Gastrocnemius medialis (tissue), 4 donors: ENCODE measurements around the gene LAMTOR3. TPM values are rescaled to one million over a fixed set of nuclear protein-coding genes. Genes with fewer than 3 reads are reported as not detected.

Source experiments
- ATAC-seq, 2 donors: fragments of 150-250 bp; one replicate each; pipeline ENCODE4 v1.9.1; 2016
- DNase-seq, 2 donors: peaks; one replicate each; pipeline ENCODE4 v3.0.0-alpha.2; 2019
- H3K27ac ChIP-seq, 4 donors: fragments of 200-600 bp; sonication (generic); 1 replicate in 1 of 4; 2 replicates in 3 of 4; pipeline ENCODE4 v1.5.1; 2016 to 2018; ENCODE audit warnings: mild to moderate bottlenecking in 2 of 4, moderate library complexity in 1 of 4
- H3K27me3 ChIP-seq, 3 donors: fragments of 200-600 bp; sonication (generic) in 2 of 3; 1 replicate in 1 of 3; 2 replicates in 2 of 3; pipeline versions ENCODE4 v1.5.1 to v1.6.0; 2016 to 2019; ENCODE audit warnings: mild to moderate bottlenecking in 1 of 3, moderate library complexity in 1 of 3
- H3K36me3 ChIP-seq, 2 donors: fragments of 200-600 bp; sonication (generic) in 1 of 2; one replicate each; pipeline ENCODE4 v1.5.1; 2017 to 2018
- H3K4me1 ChIP-seq, 2 donors: fragments of 200-600 bp; sonication (generic) in 1 of 2; one replicate each; pipeline ENCODE4 v1.5.1; 2016 to 2017; ENCODE audit warnings: mild to moderate bottlenecking in 2 of 2
- H3K4me3 ChIP-seq, 4 donors: fragments of 200-600 bp; sonication (generic) in 3 of 4; 1 replicate in 1 of 4; 2 replicates in 3 of 4; pipeline ENCODE4 v1.5.1; 2016 to 2019; ENCODE audit warnings: mild to moderate bottlenecking in 2 of 4
- H3K9me3 ChIP-seq, 3 donors: fragments of 200-600 bp; sonication (generic) in 2 of 3; 1 replicate in 1 of 3; 2 replicates in 2 of 3; pipeline ENCODE4 v1.5.1; 2016 to 2019
- CTCF ChIP-seq, 5 experiments: fragments of 450-650 bp in 3 of 5; fragments of 200-600 bp in 2 of 5; sonication (generic) in 2 of 5; IDR thresholded peaks in 4 of 5; conservative IDR thresholded peaks in 1 of 5; 1 replicate in 4 of 5; 2 replicates in 1 of 5; pipeline ENCODE4 v1.5.1; 2016 to 2019; ENCODE audit warnings: antibody characterized with exemption in 5 of 5, mild to moderate bottlenecking in 3 of 5, moderate library complexity in 3 of 5
- POLR2A ChIP-seq, 2 donors: fragments of 450-650 bp; IDR thresholded peaks; one replicate each; pipeline ENCODE4 v1.6.1; 2017; ENCODE audit warnings: antibody characterized with exemption in 2 of 2, mild to moderate bottlenecking in 2 of 2, moderate library complexity in 2 of 2
- in situ Hi-C, 4 donors: fragments of 200-750 bp; cut with MboI; loops; one replicate each; pipeline versions ENCODE4 v1.15.0 to v1.8.0; 2017; ENCODE audit warnings: low sequenced_read_pairs in 4 of 4
- intact Hi-C: fragments of 100-400 bp; cut with DNase I; formaldehyde crosslinking; loops from one replicate; pipeline ENCODE4 v1.15.1; 2023; ENCODE audit warnings: low total_unique reads
- total RNA-seq, 4 donors: library from RNA; depleted of rRNA; stranded (reverse); fragments of >200 nt; gene quantifications; one replicate each; pipeline versions ENCODE4 v1.1.0 to v1.2.3, GENCODE V29; 2016

Gene LAMTOR3
- 10 to 100 TPM; 20.8 to 31.1 (median 28.9) TPM for total RNA-seq

DNA sequence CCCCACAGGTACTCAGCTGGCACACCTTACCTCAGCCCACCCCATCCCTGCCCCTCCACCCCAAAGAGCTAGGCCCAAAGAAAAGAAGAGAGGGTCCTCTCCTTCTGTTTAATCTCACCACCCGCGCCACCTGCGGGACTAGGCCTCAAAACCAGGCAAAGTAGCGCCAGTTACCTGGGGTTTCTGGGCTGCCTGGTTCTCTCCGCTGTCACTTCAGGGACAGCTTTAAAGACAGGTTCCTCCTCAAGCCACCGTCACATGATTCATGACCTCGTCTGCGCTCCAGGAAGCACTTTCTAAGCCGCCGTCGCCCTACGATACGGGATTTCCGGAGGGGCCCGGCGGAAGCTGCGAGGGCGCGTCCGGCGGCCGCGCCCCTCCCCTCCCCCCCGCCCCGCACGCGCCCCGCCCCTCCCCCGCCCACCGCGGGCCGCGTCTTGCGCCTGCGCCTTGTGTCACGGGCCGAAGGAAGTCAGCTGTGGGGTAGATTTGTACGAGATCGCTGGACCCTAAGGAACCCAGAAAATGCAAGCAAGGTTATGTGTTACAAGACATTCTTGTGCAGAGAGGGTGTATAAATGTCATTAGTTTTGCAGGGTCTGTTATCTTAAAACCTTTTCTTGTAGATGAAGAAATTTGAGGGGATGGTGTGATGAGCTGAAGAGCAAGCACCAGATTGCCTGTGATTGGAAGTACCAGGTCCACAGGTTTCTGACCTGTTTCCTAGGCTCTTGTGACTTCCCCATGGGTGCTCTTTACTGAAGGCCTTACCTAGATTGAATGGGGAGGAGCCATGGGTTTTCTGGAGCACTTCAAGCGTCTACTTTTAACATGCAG lies at the start of gene LAMTOR3:
TSS of gene LAMTOR3 (minus strand) at position 267 of the 837 bp plus-strand sequence. CDS start 464 bp downstream, outside the sequence.
- H3K4me1 ChIP-seq: peaks cover 16 to 21% of the 10 kb centered on the region in 2 donors
- peaks cover 0 to 7% of the 10 kb centered on the region in 2 donors for H3K36me3 ChIP-seq
- ATAC-seq (peak; percentile 99), DNase-seq (peak; percentile 88 to 91)
- H3K27ac ChIP-seq: peak within 1 kb of the TSS; percentile 85 to 92 (median 88)
- TF ChIP-seq POLR2A (IDR thresholded peaks at IDR 0.05): peak; percentile 29 to 33
- no peak for TF ChIP-seq CTCF (IDR thresholded peaks at IDR 0.05 in 4 of 5, conservative IDR thresholded peaks at IDR 0.05 in 1 of 5)
- peak within 1 kb of the TSS; percentile 85 to 95 (median 89) for H3K4me3 ChIP-seq
- intact Hi-C loops: loop anchor here (1.0 to 10.0 kb wide), 3 partner anchors 55 to 960 kb away; no protein-coding TSS in a partner anchor
- no peaks in the 10 kb centered on the region for H3K9me3 ChIP-seq
- no peaks in the 10 kb centered on the region for H3K27me3 ChIP-seq
- in situ Hi-C loops: loop anchor here in 3 of 4 donors (5.0 to 10.0 kb wide), 4 partner anchors 50 to 332 kb away; partner anchors contain the start of genes TRMT10A (in 2 of the 3), DNAJB14 (in 1 of the 3) and H2AZ1 (in 1 of the 3)

GRCh38 chr4:99938243-99938753 lies 44.1 kb upstream of the LAMTOR3 start:
- in situ Hi-C loops (loop anchor here in 1 of 4 donors (25.0 kb wide), 1 partner anchor 376 kb away; the partner anchor contains the start of genes MTTP and TRMT10A), intact Hi-C loops (no loop called here)
- DNase-seq (no peak), ATAC-seq (no peak)
- H3K27ac ChIP-seq: no peak overlapping the region
- peaks cover 0 to 7% (median 6%) of the 10 kb centered on the region in 3 donors for H3K9me3 ChIP-seq
- H3K4me3 ChIP-seq: no peak overlapping the region
- TF ChIP-seq POLR2A (IDR thresholded peaks at IDR 0.05) (no peak), CTCF (IDR thresholded peaks at IDR 0.05 in 4 of 5, conservative IDR thresholded peaks at IDR 0.05 in 1 of 5) (no peak)
- H3K36me3 ChIP-seq: peaks cover 0 to 4% of the 10 kb centered on the region in 2 donors
- no peaks in the 10 kb centered on the region for H3K27me3 ChIP-seq
- H3K4me1 ChIP-seq: peaks cover 0 to 1% of the 10 kb centered on the region in 2 donors

GRCh38 chr4:99934891-99935290 lies 40.7 kb upstream of the LAMTOR3 start:
- Histone ChIP-seq H3K27me3 (no peaks in the 10 kb centered on the region), H3K4me1 (no peaks in the 10 kb centered on the region), H3K27ac (no peak overlapping the region), H3K36me3 (peaks cover 0 to 8% of the 10 kb centered on the region in 2 donors), H3K9me3 (peaks cover 0 to 7% (median 6%) of the 10 kb centered on the region in 3 donors), H3K4me3 (no peak overlapping the region)
- TF ChIP-seq CTCF (IDR thresholded peaks at IDR 0.05 in 4 of 5, conservative IDR thresholded peaks at IDR 0.05 in 1 of 5): no peak
- no peak for DNase-seq
- no peak for ATAC-seq
- in situ Hi-C loops (loop anchor here in 1 of 4 donors (25.0 kb wide), 1 partner anchor 373 kb away; the partner anchor contains the start of genes MTTP and TRMT10A), intact Hi-C loops (no loop called here)

DNA sequence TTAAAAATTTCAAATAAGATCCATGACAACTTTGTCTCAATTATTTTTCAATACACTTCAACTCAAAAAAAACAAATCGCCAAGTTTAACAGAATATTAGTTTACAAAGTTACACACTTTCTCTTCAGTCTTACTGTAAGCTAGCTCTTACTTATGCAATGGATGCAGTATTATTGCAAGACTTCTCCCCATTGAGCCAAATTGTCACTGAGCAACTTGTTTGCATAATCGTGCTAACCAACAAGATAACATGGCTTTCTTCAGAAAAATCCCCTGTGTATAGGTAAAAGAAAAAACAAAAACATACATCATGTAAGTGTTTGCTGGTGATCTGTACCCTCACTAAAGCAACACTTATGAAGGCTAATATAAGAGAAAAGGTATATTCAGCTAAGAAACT lies 33.3 kb upstream of the LAMTOR3 start:
- in situ Hi-C loops: loop anchor here in 1 of 4 donors (25.0 kb wide), 1 partner anchor 365 kb away; the partner anchor contains the start of genes MTTP and TRMT10A
- ATAC-seq: no peak

More for the DNA sequence above, 33.3 kb upstream of the LAMTOR3 start:
- no peak for TF ChIP-seq CTCF (IDR thresholded peaks at IDR 0.05 in 4 of 5, conservative IDR thresholded peaks at IDR 0.05 in 1 of 5)
- no peak for TF ChIP-seq POLR2A (IDR thresholded peaks at IDR 0.05)
- Histone ChIP-seq H3K36me3 (peaks cover 0 to 9% of the 10 kb centered on the region in 2 donors), H3K27ac (no peak overlapping the region), H3K27me3 (no peaks in the 10 kb centered on the region), H3K4me1 (no peaks in the 10 kb centered on the region), H3K4me3 (no peak overlapping the region), H3K9me3 (no peaks in the 10 kb centered on the region)
- no peak for DNase-seq
- intact Hi-C loops: no loop called here
